Left lung (tissue), 10 donors: Measurements from ENCODE around the gene TRAF3. TPM values are rescaled to one million over a fixed set of nuclear protein-coding genes. Genes with fewer than 3 reads are reported as not detected.

Source experiments
- ATAC-seq: fragments of 200-7000 bp; cut with Tn5 transposase; one replicate; pipeline ENCODE4 v1.9.1; 2020; ENCODE audit warnings: moderate library complexity
- DNase-seq, 4 donors: peaks; one replicate each; pipeline ENCODE4 v3.0.0-alpha.2; 2013 to 2020
- H3K27ac ChIP-seq, 2 donors: fragments of 200-600 bp; sonication (generic) in 1 of 2; one replicate each; pipeline versions ENCODE4 v1.5.0 to v1.8.0; 2020 to 2021
- H3K27me3 ChIP-seq, 2 donors: fragments of 200-600 bp; sonication (generic) in 1 of 2; one replicate each; pipeline versions ENCODE4 v1.5.0 to v1.8.0; 2020 to 2021
- H3K36me3 ChIP-seq, 2 donors: fragments of 200-600 bp; sonication (generic) in 1 of 2; one replicate each; pipeline versions ENCODE4 v1.5.0 to v1.8.0; 2020 to 2021
- H3K4me1 ChIP-seq, 2 donors: fragments of 200-600 bp; one replicate each; pipeline ENCODE4 v1.8.0; 2021
- H3K4me3 ChIP-seq, 2 donors: fragments of 200-600 bp; sonication (generic) in 1 of 2; one replicate each; pipeline versions ENCODE4 v1.5.0 to v1.8.0; 2020 to 2021; ENCODE audit warnings: mild to moderate bottlenecking in 1 of 2
- H3K9me3 ChIP-seq, 2 donors: fragments of 200-600 bp; sonication (generic) in 1 of 2; one replicate each; pipeline versions ENCODE4 v1.5.0 to v1.8.0; 2020 to 2021
- CTCF ChIP-seq, 2 donors: fragments of 200-600 bp; sonication (generic) in 1 of 2; IDR thresholded peaks; one replicate each; pipeline versions ENCODE4 v1.5.0 to v1.8.0; 2021; ENCODE audit warnings: antibody characterized with exemption in 2 of 2
- intact Hi-C, 2 donors: fragments of 100-400 bp; cut with DNase I; formaldehyde crosslinking; loops; one replicate each; pipeline versions ENCODE4 v1.11.2 to v1.14.2; 2022
- polyA plus RNA-seq, 6 donors: library from polyadenylated mRNA; unstranded; fragments of 120-200 nt; gene quantifications; one replicate each; pipeline ENCODE4 v1.2.1, GENCODE V29; 2013; ENCODE audit not compliant: insufficient read length in 6 of 6
- total RNA-seq, 2 donors: library from RNA; stranded (reverse); fragmentation: NEBNext Ultra II Directional; extraction: Animal tissue kit (Norgen Biotek cat#: 25700); gene quantifications; one replicate each; pipeline ENCODE4 v1.2.1, GENCODE V29; 2021
- donor health status: DM: no; HTN: yes; CAD: no.
- donor health status: DM: no; HTN: no; CAD: no.

The TRAF3 gene
- total and polyA plus RNA-seq, 8 donors: 10.9 to 25.1 (median 13.1) TPM

- Histone ChIP-seq H3K4me1 (no peaks in the 10 kb centered on the region), H3K9me3 (no peaks in the 10 kb centered on the region), H3K27ac (no peak overlapping the region), H3K27me3 (no peaks in the 10 kb centered on the region), H3K4me3 (no peak overlapping the region), H3K36me3 (peaks cover 0 to 77% of the 10 kb centered on the region in 2 donors)
- ATAC-seq (no peak), DNase-seq (peak in 1 of 4 donors; percentile 71)
- TF ChIP-seq CTCF (IDR thresholded peaks at IDR 0.05): no peak
- intact Hi-C loops: no loop called here
Measured at GRCh38 chr14:102907303-102907844, 130.1 kb downstream of the TRAF3 start.

- Histone ChIP-seq H3K27ac (no peak overlapping the region), H3K4me1 (no peaks in the 10 kb centered on the region), H3K27me3 (no peaks in the 10 kb centered on the region), H3K36me3 (peaks cover 0 to 74% of the 10 kb centered on the region in 2 donors), H3K4me3 (no peak overlapping the region), H3K9me3 (no peaks in the 10 kb centered on the region)
- intact Hi-C loops: no loop called here
- no peak for TF ChIP-seq CTCF (IDR thresholded peaks at IDR 0.05)
- DNase-seq (peak in 1 of 4 donors; percentile 65), ATAC-seq (no peak)
Measured at GRCh38 chr14:102907980-102908730, 130.9 kb downstream of the TRAF3 start.

DNA sequence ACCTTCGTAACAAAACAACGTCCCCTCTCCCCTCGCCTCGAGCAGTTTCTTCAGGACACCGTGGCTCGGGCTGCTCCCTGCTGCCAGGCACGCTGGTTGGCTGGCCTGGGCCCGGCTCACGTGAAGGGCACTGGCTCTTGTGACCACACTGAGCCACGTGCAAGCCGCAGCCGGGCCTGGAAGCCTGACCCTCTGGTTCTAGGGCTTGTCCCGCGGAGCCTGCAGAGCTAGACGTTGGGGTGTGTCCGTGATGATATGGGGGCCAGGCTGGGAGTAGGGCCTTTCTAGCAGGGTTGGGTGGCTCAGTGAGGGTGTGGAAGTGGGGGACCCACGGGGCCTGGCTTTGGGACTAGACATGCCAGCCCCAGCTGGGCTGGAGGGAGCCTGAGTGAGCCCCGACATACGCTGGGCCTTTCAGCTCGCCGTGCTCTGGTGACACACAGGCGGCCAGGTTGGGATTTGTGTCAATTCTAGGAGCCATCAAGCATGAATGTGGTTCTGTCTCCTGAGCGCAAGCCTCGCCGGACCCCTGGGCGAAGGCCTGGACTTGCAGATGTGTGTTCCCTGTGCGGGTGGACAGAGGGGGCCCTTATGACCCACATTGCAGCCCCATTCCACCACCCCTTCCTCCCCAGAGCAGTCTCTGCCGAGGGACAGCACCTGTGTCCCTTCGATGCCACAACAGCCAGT, 131.7 kb downstream of the TRAF3 start:
- H3K9me3 ChIP-seq: no peaks in the 10 kb centered on the region
- no peak overlapping the region for H3K27ac ChIP-seq
- ATAC-seq (no peak), DNase-seq (peak in 1 of 4 donors; percentile 77)
- intact Hi-C loops: no loop called here
- no peaks in the 10 kb centered on the region for H3K4me1 ChIP-seq
- H3K27me3 ChIP-seq: no peaks in the 10 kb centered on the region
- no peak overlapping the region for H3K4me3 ChIP-seq
- peaks cover 0 to 67% of the 10 kb centered on the region in 2 donors for H3K36me3 ChIP-seq
- TF ChIP-seq CTCF (IDR thresholded peaks at IDR 0.05): no peak

DNA sequence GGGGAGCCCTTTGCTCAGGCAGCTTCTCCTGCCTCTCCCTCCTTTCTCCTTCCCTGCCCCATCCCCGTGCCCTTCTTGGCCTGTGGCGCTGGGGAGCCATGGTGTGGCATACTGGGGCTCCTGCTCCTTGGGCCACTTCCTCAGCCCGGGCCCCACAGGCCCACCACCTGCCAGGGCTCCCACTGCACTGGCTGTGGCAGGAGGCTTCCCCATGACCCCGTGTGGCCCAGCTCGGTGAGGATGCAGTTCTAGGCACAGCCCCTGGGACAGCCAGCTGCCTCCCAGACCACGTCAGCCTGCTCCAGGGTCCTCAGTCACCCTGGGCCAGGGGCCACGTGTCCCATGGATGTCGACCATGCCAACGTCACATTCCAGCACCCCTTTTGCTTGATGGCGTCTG, 132.2 kb downstream of the TRAF3 start:
- ATAC-seq (no peak), DNase-seq (peak in 1 of 4 donors; percentile 59)
- H3K27me3 ChIP-seq: no peaks in the 10 kb centered on the region
- H3K4me3 ChIP-seq: no peak overlapping the region
- intact Hi-C loops: no loop called here
- TF ChIP-seq CTCF (IDR thresholded peaks at IDR 0.05): no peak
- no peak overlapping the region for H3K27ac ChIP-seq
- H3K36me3 ChIP-seq: peaks cover 0 to 62% of the 10 kb centered on the region in 2 donors
- H3K9me3 ChIP-seq: no peaks in the 10 kb centered on the region
- H3K4me1 ChIP-seq: no peaks in the 10 kb centered on the region

GRCh38 chr14:102909911-102910310, 132.7 kb downstream of the TRAF3 start:
- intact Hi-C loops: no loop called here
- no peaks in the 10 kb centered on the region for H3K9me3 ChIP-seq
- no peaks in the 10 kb centered on the region for H3K27me3 ChIP-seq
- no peak overlapping the region for H3K4me3 ChIP-seq
- TF ChIP-seq CTCF (IDR thresholded peaks at IDR 0.05): no peak
- DNase-seq: peak in 1 of 4 donors; percentile 42
- no peak for ATAC-seq
- H3K36me3 ChIP-seq: peaks cover 0 to 60% of the 10 kb centered on the region in 2 donors
- H3K27ac ChIP-seq: no peak overlapping the region
- no peaks in the 10 kb centered on the region for H3K4me1 ChIP-seq
